HuH-7.5 (cell line): ENCODE data around the gene DEFB114.
"Not testable (repeated sequence)": the region's sequence is repeated elsewhere in the genome, so short reads cannot be mapped to it uniquely, and the experiment has no call there.

Source experiments
- DNase-seq: peaks from one replicate; pipeline ENCODE4 v3.0.0; 2011; ENCODE audit warnings: low spot score

DEFB114 gene

GRCh38 chr6:49964064-49964463, at the start of gene DEFB114:
Gene DEFB114 (minus strand): TSS chr6:49964164. CDS start chr6:49964105, 59 bp downstream.
- no peak for DNase-seq

- no peak for DNase-seq
These were observed 43.9 kb upstream of the DEFB114 start for GRCh38 chr6:50007819-50008218.

- no peak for DNase-seq
These were observed 39.2 kb upstream of the DEFB114 start for GRCh38 chr6:50003139-50003538.

GRCh38 chr6:49995278-49995677, 31.3 kb upstream of the DEFB114 start:
- DNase-seq, result no peak

GRCh38 chr6:49988900-49989299, 24.9 kb upstream of the DEFB114 start:
- no peak for DNase-seq

- DNase-seq, result no peak
These were observed 23.8 kb upstream of the DEFB114 start for GRCh38 chr6:49987749-49988148.

GRCh38 chr6:49986551-49986950, 22.6 kb upstream of the DEFB114 start:
- no peak for DNase-seq

GRCh38 chr6:49982046-49982445, 18.1 kb upstream of the DEFB114 start:
- no peak for DNase-seq

- DNase-seq, result no peak
These were observed 16.9 kb upstream of the DEFB114 start for GRCh38 chr6:49980898-49981297.

GRCh38 chr6:49979584-49979983, 15.6 kb upstream of the DEFB114 start:
- DNase-seq, result no peak

- DNase-seq, result no peak
These were observed 14.6 kb upstream of the DEFB114 start for GRCh38 chr6:49978332-49979226.

- DNase-seq, result no peak
These were observed 5.6 kb upstream of the DEFB114 start, which contains the start of gene DEFB113 for GRCh38 chr6:49969605-49970004. Gene DEFB113 (minus strand): TSS chr6:49969625. CDS start chr6:49969625, 0 bp downstream.

GRCh38 chr6:49966823-49967222, 2.9 kb upstream of the DEFB114 start:
- DNase-seq, result no peak

GRCh38 chr6:49966334-49966733, 2.4 kb upstream of the DEFB114 start:
- no peak for DNase-seq

GRCh38 chr6:49958180-49958579, 5.8 kb downstream of the DEFB114 start:
- DNase-seq, result no peak

GRCh38 chr6:49955847-49956246, 8.1 kb downstream of the DEFB114 start:
- no peak for DNase-seq

GRCh38 chr6:49951926-49952325, 12.0 kb downstream of the DEFB114 start:
- DNase-seq, result no peak

- no peak for DNase-seq
These were observed 13.6 kb downstream of the DEFB114 start for GRCh38 chr6:49950415-49950751.

GRCh38 chr6:49949062-49949461, 14.9 kb downstream of the DEFB114 start:
- no peak for DNase-seq

- DNase-seq, result no peak
These were observed 17.1 kb downstream of the DEFB114 start for GRCh38 chr6:49946835-49947234.

GRCh38 chr6:49944068-49944467, 19.9 kb downstream of the DEFB114 start:
- not testable (repeated sequence) for DNase-seq

- DNase-seq, result no peak
These were observed 23.9 kb downstream of the DEFB114 start for GRCh38 chr6:49939993-49940498.

- no peak for DNase-seq
These were observed 26.2 kb downstream of the DEFB114 start for GRCh38 chr6:49937811-49938210.

- DNase-seq, result no peak
These were observed 26.9 kb downstream of the DEFB114 start for GRCh38 chr6:49937017-49937416.
